Mucosa of stomach (tissue), 1 donor: ENCODE data around the gene ACP3.
"Not testable (repeated sequence)": the region's sequence is repeated elsewhere in the genome, so short reads cannot be mapped to it uniquely, and the experiment has no call there.

Source experiments
- H3K27me3 ChIP-seq: one replicate; pipeline ENCODE4 v1.7.0; 2013; ENCODE audit warnings: mild to moderate bottlenecking, low read length; ENCODE audit not compliant: control insufficient read depth, insufficient read depth
- H3K36me3 ChIP-seq: one replicate; pipeline ENCODE4 v1.7.0; 2013; ENCODE audit warnings: low read length; ENCODE audit not compliant: control insufficient read depth, insufficient read depth
- H3K4me1 ChIP-seq: one replicate; pipeline ENCODE4 v1.7.0; 2013; ENCODE audit warnings: mild to moderate bottlenecking, low read length; ENCODE audit not compliant: control insufficient read depth, insufficient read depth
- H3K4me3 ChIP-seq: one replicate; pipeline ENCODE4 v1.7.0; 2013; ENCODE audit warnings: low read length
- H3K9ac ChIP-seq: one replicate; pipeline ENCODE4 v1.7.0; 2013; ENCODE audit warnings: mild to moderate bottlenecking, low read length, moderate library complexity
- H3K9me3 ChIP-seq: one replicate; pipeline ENCODE4 v1.7.0; 2013; ENCODE audit warnings: mild to moderate bottlenecking, low read length, moderate library complexity; ENCODE audit not compliant: control insufficient read depth
- donor health status: Pancreatic carcinoma.

ACP3 gene

DNA sequence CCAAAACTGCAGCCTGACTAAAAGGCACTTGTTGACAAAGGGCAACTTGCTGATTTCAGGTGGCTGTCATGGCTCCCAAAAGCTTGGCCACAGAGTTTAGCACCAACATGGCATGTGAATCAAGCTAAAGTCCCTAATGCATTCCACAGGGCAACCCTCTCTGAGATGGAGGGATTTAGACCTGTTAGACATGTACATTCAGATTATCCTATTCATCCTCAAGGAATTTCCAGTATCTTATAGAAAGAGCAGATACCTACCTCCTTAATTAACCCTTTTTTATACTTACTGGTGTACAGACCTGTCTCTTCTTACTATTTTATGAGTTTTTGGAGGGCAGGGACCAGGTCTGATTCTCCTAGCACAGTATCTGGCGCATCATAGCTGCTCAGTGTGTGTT is 31.3 kb downstream of the ACP3 start:
- H3K36me3 ChIP-seq = no peaks in the 10 kb centered on the region
- H3K9me3 ChIP-seq = no peaks in the 10 kb centered on the region
- H3K27me3 ChIP-seq = no peaks in the 10 kb centered on the region
- H3K9ac ChIP-seq = no peak overlapping the region
- no peak overlapping the region for H3K4me3 ChIP-seq
- H3K4me1 ChIP-seq = no peaks in the 10 kb centered on the region

DNA sequence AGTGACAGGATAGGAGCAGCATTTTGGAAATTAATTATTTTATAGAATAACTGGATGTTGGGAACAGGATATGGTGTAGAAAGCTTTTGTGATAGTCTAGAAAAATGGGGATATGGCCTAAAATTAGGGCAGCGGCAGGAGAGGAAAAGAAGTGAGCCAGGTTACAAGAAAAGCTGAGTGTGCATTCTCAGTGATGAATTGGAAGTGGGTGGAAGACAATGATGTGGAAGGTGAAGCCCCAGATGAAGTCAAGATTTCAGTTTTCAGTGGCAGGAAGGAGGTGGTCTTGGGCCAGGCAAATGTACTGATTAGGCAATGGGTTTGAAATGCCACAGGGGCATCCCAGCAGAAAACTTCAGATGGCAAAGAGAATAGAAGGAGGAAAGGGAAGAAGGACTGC is 33.6 kb downstream of the ACP3 start:
- no peak overlapping the region for H3K4me3 ChIP-seq
- no peak overlapping the region for H3K9ac ChIP-seq

GRCh38 chr3:132351222-132351806 is 34.1 kb downstream of the ACP3 start:
- no peaks in the 10 kb centered on the region for H3K36me3 ChIP-seq

More for the DNA sequence above, 33.6 kb downstream of the ACP3 start:
- Histone ChIP-seq H3K27me3 (no peaks in the 10 kb centered on the region), H3K4me1 (no peaks in the 10 kb centered on the region), H3K9me3 (no peaks in the 10 kb centered on the region), H3K36me3 (no peaks in the 10 kb centered on the region)

DNA sequence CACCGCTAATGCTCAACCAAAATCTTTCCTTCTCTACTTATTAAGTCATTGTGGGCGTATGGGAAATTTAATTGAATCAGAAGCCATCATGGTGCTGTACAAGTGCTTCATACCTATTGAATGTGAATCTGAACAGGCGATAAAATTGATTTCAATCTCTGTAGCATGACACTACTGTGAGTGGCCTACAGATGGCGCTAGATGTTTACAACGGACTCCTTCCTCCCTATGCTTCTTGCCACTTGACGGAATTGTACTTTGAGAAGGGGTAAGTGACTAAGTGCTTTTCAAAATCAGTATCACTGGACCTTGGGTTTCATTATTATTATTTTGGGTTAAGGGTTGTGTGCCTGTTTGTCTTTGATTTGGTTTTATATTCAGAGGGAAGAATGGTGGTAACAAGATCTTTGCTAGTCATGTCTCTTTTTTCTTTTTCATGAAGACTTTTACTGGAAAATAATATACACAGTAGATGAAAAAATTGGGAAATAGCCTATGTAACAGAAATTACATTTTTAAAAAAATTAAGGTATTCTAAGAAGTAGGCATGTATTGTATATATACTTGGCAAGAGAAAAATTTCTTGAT is 35.4 kb downstream of the ACP3 start:
- H3K4me3 ChIP-seq = no peak overlapping the region
- no peaks in the 10 kb centered on the region for H3K27me3 ChIP-seq
- no peak overlapping the region for H3K9ac ChIP-seq
- no peaks in the 10 kb centered on the region for H3K9me3 ChIP-seq
- H3K4me1 ChIP-seq = peaks cover 11% of the 10 kb centered on the region
- no peaks in the 10 kb centered on the region for H3K36me3 ChIP-seq

More at GRCh38 chr3:132351222-132351806, 34.1 kb downstream of the ACP3 start:
- H3K9ac ChIP-seq = no peak overlapping the region
- no peaks in the 10 kb centered on the region for H3K4me1 ChIP-seq
- H3K9me3 ChIP-seq = no peaks in the 10 kb centered on the region
- H3K4me3 ChIP-seq = no peak overlapping the region
- no peaks in the 10 kb centered on the region for H3K27me3 ChIP-seq

- Histone ChIP-seq H3K9me3 (no peaks in the 10 kb centered on the region), H3K36me3 (no peaks in the 10 kb centered on the region), H3K9ac (no peak overlapping the region), H3K27me3 (no peaks in the 10 kb centered on the region), H3K4me3 (no peak overlapping the region), H3K4me1 (peaks cover 12% of the 10 kb centered on the region)
Observed at GRCh38 chr3:132354916-132355702, 37.9 kb downstream of the ACP3 start.

- no peak overlapping the region for H3K9ac ChIP-seq
- no peaks in the 10 kb centered on the region for H3K27me3 ChIP-seq
- no peak overlapping the region for H3K4me3 ChIP-seq
- H3K4me1 ChIP-seq = peaks cover 17% of the 10 kb centered on the region
- H3K9me3 ChIP-seq = no peaks in the 10 kb centered on the region
- H3K36me3 ChIP-seq = no peaks in the 10 kb centered on the region
Observed at GRCh38 chr3:132356568-132356967, 39.4 kb downstream of the ACP3 start.

GRCh38 chr3:132360717-132361116 is 43.5 kb downstream of the ACP3 start:
- Histone ChIP-seq H3K36me3 (no peaks in the 10 kb centered on the region), H3K4me3 (no peak overlapping the region), H3K9ac (no peak overlapping the region), H3K9me3 (no peaks in the 10 kb centered on the region), H3K4me1 (peaks cover 17% of the 10 kb centered on the region), H3K27me3 (no peaks in the 10 kb centered on the region)

DNA sequence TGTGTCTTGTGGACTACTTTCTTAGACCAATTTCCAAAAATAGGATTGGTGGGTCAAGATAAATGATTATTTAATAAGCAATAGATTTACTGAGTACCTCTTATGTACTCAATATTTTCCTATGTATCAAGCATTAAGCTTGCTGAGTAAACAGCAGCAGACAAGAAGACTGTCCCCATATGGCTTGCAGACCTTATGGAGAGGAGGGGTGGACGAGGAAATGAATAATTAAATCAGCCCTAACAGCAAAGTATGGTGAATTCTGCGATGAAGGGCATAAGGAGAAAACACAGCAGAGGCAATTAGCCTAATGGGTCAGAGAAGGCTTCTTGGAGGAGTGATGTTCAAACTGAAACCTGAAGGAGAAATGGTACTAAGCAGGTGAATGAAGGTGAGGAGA is 45.1 kb downstream of the ACP3 start:
- Histone ChIP-seq H3K27me3 (no peaks in the 10 kb centered on the region), H3K36me3 (no peaks in the 10 kb centered on the region), H3K4me3 (no peak overlapping the region), H3K9me3 (no peaks in the 10 kb centered on the region), H3K9ac (no peak overlapping the region), H3K4me1 (peaks cover 9% of the 10 kb centered on the region)

DNA sequence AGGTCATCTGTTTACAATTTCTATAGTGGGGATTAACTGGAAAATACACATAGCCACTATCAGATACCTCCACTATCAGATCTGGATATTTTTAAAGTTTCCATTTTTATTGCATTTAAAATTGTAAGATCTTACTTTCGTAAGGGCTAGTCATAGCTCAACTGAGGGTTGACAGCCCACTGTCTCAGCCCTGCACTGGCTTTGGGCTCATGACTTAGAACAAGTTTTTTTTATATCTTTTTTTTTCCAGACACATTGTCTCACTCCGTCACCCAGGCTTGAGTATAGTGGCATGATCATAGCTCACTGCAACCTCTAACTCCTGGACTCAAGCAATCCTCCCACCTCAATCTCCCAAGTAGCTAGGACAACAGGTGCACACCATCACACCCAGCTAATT is 51.3 kb downstream of the ACP3 start:
- H3K9ac ChIP-seq = no peak overlapping the region
- H3K36me3 ChIP-seq = no peaks in the 10 kb centered on the region
- no peaks in the 10 kb centered on the region for H3K9me3 ChIP-seq
- H3K4me1 ChIP-seq = no peaks in the 10 kb centered on the region
- H3K27me3 ChIP-seq = no peaks in the 10 kb centered on the region
- H3K4me3 ChIP-seq = no peak overlapping the region

DNA sequence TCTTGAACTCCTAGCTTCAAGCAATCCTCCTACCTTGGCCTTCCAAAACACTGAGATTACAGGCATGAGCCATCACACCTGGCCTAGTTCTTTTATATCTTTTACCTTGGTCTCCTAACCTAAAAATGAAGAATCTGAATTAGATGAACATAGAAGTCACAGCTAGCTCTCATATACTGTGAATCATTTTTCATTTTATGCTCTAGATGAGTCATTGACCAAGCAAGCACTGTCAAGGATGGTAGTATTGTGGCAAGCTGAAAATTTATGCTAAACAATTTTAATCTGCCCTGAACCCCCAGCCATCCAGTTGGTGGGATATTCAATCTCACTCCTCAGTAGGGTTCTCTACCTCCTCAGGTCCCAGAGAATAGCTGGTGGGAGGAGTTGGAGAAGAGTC is 51.8 kb downstream of the ACP3 start:
- H3K9me3 ChIP-seq = no peaks in the 10 kb centered on the region

DNA sequence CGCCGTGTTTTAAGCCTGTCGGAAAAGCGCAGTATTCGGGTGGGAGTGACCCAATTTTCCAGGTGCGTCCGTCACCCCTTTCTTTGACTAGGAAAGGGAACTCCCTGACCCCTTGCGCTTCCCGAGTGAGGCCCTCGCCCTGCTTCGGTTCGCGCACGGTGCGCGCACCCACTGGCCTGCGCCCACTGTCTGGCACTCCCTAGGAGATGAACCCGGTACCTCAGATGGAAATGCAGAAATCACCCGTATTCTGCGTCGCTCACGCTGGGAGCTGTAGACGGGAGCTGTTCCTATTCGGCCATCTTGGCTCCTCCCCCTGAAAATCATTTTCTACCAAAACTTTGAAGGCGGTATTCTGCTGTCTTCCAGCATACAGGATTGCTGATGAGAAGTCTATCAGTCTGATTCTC is 59.7 kb downstream of the ACP3 start:
- not testable (repeated sequence) for H3K9me3 ChIP-seq, H3K27me3 ChIP-seq, H3K4me1 ChIP-seq, H3K4me3 ChIP-seq, H3K36me3 ChIP-seq, H3K9ac ChIP-seq

More for the DNA sequence above, 51.8 kb downstream of the ACP3 start:
- Histone ChIP-seq H3K36me3 (no peaks in the 10 kb centered on the region), H3K4me3 (no peak overlapping the region), H3K27me3 (no peaks in the 10 kb centered on the region), H3K4me1 (no peaks in the 10 kb centered on the region), H3K9ac (no peak overlapping the region)

DNA sequence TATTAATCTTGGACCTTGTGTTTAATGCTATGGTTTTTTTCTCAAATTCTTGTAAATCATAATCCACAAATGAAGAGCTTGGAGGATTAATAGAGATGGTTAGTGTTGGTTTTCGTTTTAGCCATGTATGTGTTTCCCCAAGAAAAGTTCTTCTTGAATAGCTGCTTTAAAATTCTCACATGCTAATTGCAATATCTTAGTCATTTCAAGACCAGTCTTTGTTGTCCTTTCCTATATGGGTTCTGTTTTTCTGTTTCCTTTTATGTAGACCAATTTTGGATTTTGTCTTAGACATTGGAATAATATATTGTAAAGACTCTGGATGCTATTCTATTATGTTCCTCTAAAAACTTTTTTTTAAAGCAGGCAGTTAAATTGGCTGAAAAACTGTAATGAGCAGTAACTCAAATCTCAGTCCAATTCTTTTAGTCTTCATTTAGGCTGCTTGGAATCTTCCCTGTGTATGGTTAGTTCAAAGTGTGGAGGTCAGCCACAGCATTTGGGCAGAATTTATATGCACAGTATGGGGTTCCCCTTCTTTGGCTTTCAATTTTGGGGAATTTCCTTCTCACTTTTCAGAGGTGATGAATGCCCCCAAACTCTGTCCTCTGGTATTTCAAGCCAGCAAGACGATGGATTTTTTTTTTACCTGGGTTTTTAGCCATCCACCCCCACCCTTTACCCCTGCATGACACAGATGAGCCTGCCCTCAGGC is 61.0 kb downstream of the ACP3 start:
- Histone ChIP-seq H3K27me3 (no peaks in the 10 kb centered on the region), H3K36me3 (no peaks in the 10 kb centered on the region), H3K9me3 (no peaks in the 10 kb centered on the region), H3K4me3 (no peak overlapping the region), H3K9ac (no peak overlapping the region), H3K4me1 (peaks cover 3% of the 10 kb centered on the region)
